Esophagus squamous epithelium (tissue), 4 donors: ENCODE results near the gene AMZ1.

ENCODE experiments used
- POLR2A ChIP-seq, 4 donors: fragments of 450-650 bp; IDR thresholded peaks; one replicate each; pipeline ENCODE4 v1.6.1; 2017; ENCODE audit warnings: antibody characterized with exemption in 4 of 4, mild to moderate bottlenecking in 4 of 4, moderate library complexity in 3 of 4
- TF ChIP-seq, protein P1 (sequence below), 6 experiments: fragments of 450-650 bp in 4 of 6; fragments of 200-600 bp in 2 of 6; sonication (generic) in 2 of 6; IDR thresholded peaks; one replicate each; pipeline ENCODE4 v1.5.1; 2016 to 2019; ENCODE audit warnings: antibody characterized with exemption in 6 of 6, mild to moderate bottlenecking in 4 of 6, moderate library complexity in 4 of 6

DNA sequence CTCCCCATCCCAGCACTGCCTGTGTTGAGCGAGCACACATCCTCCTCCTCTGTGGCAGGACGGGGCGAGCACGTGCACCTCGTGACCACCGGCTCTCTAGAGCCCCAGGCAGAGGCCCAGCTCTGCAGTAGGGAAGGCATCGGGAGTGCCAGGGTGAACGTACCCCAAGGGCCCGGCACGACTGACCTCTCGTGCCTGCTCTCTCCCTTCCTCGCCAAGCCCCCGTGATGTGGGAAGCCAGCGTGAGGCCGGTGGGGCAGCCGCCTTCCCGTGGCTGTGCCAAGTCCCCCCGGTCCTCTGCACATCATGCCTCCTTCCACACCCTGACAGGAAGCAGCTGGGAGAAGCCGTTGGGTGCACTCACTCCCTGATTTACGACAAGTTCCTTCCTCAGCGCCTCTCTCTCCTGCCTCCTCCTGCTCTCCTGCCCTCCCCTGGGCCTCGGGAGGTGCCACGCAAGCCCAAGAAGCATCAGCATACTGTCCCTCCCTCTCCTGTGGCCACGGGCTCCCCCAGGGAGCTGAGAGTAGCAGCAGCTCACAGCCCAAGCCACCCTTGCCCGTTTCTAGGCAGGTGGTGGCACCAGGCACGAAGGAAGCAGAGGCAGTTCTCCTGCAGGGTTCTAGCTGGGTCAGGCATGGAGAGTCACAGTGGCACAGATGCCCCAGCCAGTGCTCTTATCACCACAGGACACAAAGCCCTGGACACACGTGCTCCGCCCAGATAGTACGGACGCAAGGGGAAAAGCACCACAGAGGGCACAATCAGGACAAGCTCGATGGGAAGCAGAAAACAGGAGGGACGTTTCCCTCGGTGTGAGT is 47.0 kb downstream of the AMZ1 start:
- TF ChIP-seq, protein P1, sequence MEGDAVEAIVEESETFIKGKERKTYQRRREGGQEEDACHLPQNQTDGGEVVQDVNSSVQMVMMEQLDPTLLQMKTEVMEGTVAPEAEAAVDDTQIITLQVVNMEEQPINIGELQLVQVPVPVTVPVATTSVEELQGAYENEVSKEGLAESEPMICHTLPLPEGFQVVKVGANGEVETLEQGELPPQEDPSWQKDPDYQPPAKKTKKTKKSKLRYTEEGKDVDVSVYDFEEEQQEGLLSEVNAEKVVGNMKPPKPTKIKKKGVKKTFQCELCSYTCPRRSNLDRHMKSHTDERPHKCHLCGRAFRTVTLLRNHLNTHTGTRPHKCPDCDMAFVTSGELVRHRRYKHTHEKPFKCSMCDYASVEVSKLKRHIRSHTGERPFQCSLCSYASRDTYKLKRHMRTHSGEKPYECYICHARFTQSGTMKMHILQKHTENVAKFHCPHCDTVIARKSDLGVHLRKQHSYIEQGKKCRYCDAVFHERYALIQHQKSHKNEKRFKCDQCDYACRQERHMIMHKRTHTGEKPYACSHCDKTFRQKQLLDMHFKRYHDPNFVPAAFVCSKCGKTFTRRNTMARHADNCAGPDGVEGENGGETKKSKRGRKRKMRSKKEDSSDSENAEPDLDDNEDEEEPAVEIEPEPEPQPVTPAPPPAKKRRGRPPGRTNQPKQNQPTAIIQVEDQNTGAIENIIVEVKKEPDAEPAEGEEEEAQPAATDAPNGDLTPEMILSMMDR (IDR thresholded peaks at IDR 0.05), result no peak
- TF ChIP-seq POLR2A (IDR thresholded peaks at IDR 0.05), result no peak
